D721Med (cell line): ENCODE results near the gene AK5.
A peak's percentile ranks its signal among the peaks of the same experiment; 100 is the strongest.

Source experiments
- DNase-seq: peaks from one replicate; pipeline ENCODE4 v3.0.0; 2011; ENCODE audit warnings: low spot score; ENCODE audit not compliant: insufficient read length
- FAIRE-seq: peaks from 2 replicates; lab custom pipeline; 2011; peaks lifted over from hg19 to GRCh38; lab: Jason Lieb, UNC
- CTCF ChIP-seq: IDR thresholded peaks from 2 replicates; pipeline ENCODE4 v1.5.1; 2012; ENCODE audit warnings: mild to moderate bottlenecking, control low read depth; ENCODE audit not compliant: insufficient read depth; ENCODE audit errors: missing control alignments

AK5 gene

GRCh38 chr1:77273891-77274290, 7.9 kb upstream of the AK5 start:
- no peak for FAIRE-seq
- DNase-seq: no peak
- TF ChIP-seq CTCF: no peak

GRCh38 chr1:77275194-77275593, 6.6 kb upstream of the AK5 start:
- no peak for TF ChIP-seq CTCF
- DNase-seq: no peak
- FAIRE-seq: no peak

- no peak for TF ChIP-seq CTCF
- FAIRE-seq (peak; percentile 41), DNase-seq (no peak)
These were observed 4.9 kb upstream of the AK5 start for GRCh38 chr1:77276941-77277340.

- DNase-seq (no peak), FAIRE-seq (no peak)
- TF ChIP-seq CTCF: no peak
These were observed 1.9 kb upstream of the AK5 start for GRCh38 chr1:77279929-77280328.

- no peak for TF ChIP-seq CTCF
- FAIRE-seq: no peak
- DNase-seq: no peak
These were observed 857 bp upstream of the AK5 start for GRCh38 chr1:77280962-77281361.

- DNase-seq (peak; percentile 32), FAIRE-seq (no peak)
- TF ChIP-seq CTCF: no peak
These were observed 507 bp downstream of the AK5 start for GRCh38 chr1:77282187-77282865.

- no peak for TF ChIP-seq CTCF
- no peak for FAIRE-seq
- DNase-seq: no peak
These were observed 1.2 kb downstream of the AK5 start for GRCh38 chr1:77282866-77283539.
